ENCODE results near the gene ARHGAP40. TPM values are rescaled to one million over a fixed set of nuclear protein-coding genes. Genes with fewer than 3 reads are reported as not detected.
A peak's percentile ranks its signal among the peaks of the same experiment; 100 is the strongest.

Gene ARHGAP40
- total and polyA plus RNA-seq, 2 experiments from 2014 or later = 0.21 TPM; not detected in 1

DNA sequence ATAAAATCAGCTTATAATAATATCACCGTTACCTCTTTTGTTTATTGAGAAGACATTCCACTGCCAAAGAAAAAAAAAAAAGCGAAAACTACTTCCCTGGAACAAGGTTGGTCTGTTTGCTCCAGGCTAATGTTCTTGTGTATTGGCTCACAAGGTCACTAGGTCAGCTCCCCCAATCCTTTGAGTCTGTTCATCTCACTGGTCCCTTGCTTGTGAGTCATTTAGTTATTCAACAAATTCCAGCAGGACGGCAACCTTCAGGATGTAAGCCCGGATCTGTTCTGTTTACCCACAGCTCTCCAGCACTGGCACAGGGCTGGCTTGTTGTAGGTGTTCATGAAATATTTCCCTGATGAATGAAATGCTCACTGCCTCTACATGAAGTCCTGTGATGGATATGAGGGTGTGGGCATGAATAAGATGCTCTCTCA, 3.3 kb downstream of the ARHGAP40 start:
- no peak overlapping the region for H3K4me3 ChIP-seq
- H3K79me2 ChIP-seq (replicated peaks; ENCODE audit: insufficient read depth) = no peaks in the 10 kb centered on the region
- no peaks in the 10 kb centered on the region for H3K36me3 ChIP-seq (ENCODE audit: insufficient read depth)
- H3K4me1 ChIP-seq (ENCODE audit: insufficient read depth) = peaks cover 18% of the 10 kb centered on the region
- Mint-ChIP-seq H3K4me3 (no peak overlapping the region), H3K27ac (no peak overlapping the region), H3K4me1 (peaks cover 32% of the 10 kb centered on the region), H3K9me3 (no peaks in the 10 kb centered on the region), H3K36me3 (ENCODE audit: low read depth) (no peaks in the 10 kb centered on the region), H3K27me3 (ENCODE audit: insufficient read depth, low read depth, poor library complexity) (peaks cover 3% of the 10 kb centered on the region)
- H3K9me2 ChIP-seq (ENCODE audit: insufficient read depth) = no peaks in the 10 kb centered on the region
- no peak for TF ChIP-seq CREB1 (CRISPR knock-in tag; IDR thresholded peaks at IDR 0.05; ENCODE audit: low read depth)
- no peak for TF ChIP-seq STAT1 (IDR thresholded peaks at IDR 0.05; ENCODE audit: unreplicated experiment)
- TF ChIP-seq, protein P1, sequence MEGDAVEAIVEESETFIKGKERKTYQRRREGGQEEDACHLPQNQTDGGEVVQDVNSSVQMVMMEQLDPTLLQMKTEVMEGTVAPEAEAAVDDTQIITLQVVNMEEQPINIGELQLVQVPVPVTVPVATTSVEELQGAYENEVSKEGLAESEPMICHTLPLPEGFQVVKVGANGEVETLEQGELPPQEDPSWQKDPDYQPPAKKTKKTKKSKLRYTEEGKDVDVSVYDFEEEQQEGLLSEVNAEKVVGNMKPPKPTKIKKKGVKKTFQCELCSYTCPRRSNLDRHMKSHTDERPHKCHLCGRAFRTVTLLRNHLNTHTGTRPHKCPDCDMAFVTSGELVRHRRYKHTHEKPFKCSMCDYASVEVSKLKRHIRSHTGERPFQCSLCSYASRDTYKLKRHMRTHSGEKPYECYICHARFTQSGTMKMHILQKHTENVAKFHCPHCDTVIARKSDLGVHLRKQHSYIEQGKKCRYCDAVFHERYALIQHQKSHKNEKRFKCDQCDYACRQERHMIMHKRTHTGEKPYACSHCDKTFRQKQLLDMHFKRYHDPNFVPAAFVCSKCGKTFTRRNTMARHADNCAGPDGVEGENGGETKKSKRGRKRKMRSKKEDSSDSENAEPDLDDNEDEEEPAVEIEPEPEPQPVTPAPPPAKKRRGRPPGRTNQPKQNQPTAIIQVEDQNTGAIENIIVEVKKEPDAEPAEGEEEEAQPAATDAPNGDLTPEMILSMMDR (conservative IDR thresholded peaks at IDR 0.05; ENCODE audit: low read depth in 2 of 2) = no peak
- TF ChIP-seq, protein P2, sequence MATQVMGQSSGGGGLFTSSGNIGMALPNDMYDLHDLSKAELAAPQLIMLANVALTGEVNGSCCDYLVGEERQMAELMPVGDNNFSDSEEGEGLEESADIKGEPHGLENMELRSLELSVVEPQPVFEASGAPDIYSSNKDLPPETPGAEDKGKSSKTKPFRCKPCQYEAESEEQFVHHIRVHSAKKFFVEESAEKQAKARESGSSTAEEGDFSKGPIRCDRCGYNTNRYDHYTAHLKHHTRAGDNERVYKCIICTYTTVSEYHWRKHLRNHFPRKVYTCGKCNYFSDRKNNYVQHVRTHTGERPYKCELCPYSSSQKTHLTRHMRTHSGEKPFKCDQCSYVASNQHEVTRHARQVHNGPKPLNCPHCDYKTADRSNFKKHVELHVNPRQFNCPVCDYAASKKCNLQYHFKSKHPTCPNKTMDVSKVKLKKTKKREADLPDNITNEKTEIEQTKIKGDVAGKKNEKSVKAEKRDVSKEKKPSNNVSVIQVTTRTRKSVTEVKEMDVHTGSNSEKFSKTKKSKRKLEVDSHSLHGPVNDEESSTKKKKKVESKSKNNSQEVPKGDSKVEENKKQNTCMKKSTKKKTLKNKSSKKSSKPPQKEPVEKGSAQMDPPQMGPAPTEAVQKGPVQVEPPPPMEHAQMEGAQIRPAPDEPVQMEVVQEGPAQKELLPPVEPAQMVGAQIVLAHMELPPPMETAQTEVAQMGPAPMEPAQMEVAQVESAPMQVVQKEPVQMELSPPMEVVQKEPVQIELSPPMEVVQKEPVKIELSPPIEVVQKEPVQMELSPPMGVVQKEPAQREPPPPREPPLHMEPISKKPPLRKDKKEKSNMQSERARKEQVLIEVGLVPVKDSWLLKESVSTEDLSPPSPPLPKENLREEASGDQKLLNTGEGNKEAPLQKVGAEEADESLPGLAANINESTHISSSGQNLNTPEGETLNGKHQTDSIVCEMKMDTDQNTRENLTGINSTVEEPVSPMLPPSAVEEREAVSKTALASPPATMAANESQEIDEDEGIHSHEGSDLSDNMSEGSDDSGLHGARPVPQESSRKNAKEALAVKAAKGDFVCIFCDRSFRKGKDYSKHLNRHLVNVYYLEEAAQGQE (IDR thresholded peaks at IDR 0.05; ENCODE audit: unreplicated experiment) = no peak
- TF ChIP-seq EZH2 (IDR thresholded peaks at IDR 0.05; ENCODE audit: low read depth, unreplicated experiment) = no peak
- no peak for TF ChIP-seq ZNF331 (CRISPR knock-in tag; IDR thresholded peaks at IDR 0.05; ENCODE audit: low read depth)
- no peak for TF ChIP-seq NANOG (IDR thresholded peaks at IDR 0.05; ENCODE audit: borderline replicate concordance)
- no peak for TF ChIP-seq JUNB (IDR thresholded peaks at IDR 0.05; ENCODE audit: unreplicated experiment)
- TF ChIP-seq, protein P3, sequence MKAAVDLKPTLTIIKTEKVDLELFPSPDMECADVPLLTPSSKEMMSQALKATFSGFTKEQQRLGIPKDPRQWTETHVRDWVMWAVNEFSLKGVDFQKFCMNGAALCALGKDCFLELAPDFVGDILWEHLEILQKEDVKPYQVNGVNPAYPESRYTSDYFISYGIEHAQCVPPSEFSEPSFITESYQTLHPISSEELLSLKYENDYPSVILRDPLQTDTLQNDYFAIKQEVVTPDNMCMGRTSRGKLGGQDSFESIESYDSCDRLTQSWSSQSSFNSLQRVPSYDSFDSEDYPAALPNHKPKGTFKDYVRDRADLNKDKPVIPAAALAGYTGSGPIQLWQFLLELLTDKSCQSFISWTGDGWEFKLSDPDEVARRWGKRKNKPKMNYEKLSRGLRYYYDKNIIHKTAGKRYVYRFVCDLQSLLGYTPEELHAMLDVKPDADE (IDR thresholded peaks at IDR 0.05) = no peak
- no peak for ATAC-seq
- H3K27me3 ChIP-seq (ENCODE audit: insufficient read depth) = peaks cover 22% of the 10 kb centered on the region
- H3K4me2 ChIP-seq = no peak overlapping the region
- no peaks in the 10 kb centered on the region for H4K20me1 ChIP-seq (replicated peaks; ENCODE audit: insufficient read depth)
- no peaks in the 10 kb centered on the region for H3F3A ChIP-seq (replicated peaks; ENCODE audit: low read depth)
- no peak for DNase-seq (ENCODE audit: low spot score)
- H3K27ac ChIP-seq (ENCODE audit: low read depth) = no peak overlapping the region
- H2AFZ ChIP-seq = no peak overlapping the region

DNA sequence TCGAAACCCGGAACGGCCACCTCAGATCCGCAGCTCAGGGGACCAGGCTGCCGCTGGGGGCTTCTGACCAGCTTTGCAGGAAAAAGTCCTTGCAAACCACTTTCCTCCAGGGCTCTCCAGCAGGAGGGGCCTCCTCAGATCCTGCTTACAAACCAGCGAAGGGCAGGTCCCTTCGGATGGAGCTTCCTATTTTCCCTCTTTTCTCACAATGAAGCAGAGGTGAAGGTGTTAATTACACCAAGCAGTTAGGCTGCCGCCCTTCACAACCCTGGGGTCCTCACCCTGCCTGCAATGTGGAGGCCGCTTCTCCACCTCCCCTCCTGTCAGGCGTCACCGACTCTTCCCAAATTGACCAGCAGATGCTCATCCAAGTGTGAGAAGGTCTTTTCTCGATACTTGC, 5.7 kb downstream of the ARHGAP40 start:
- Histone ChIP-seq H3K4me3 (no peak overlapping the region), H3K9me2 (ENCODE audit: insufficient read depth) (no peaks in the 10 kb centered on the region), H3K4me2 (no peak overlapping the region), H4K20me1 (replicated peaks; ENCODE audit: insufficient read depth) (no peaks in the 10 kb centered on the region), H3K36me3 (ENCODE audit: insufficient read depth) (no peaks in the 10 kb centered on the region), H2AFZ (peak overlapping the region; percentile 9; the same call in 1 of the 2 replicates), H3K4me1 (ENCODE audit: insufficient read depth) (peaks cover 9% of the 10 kb centered on the region), H3K27me3 (ENCODE audit: insufficient read depth) (peaks cover 8% of the 10 kb centered on the region), H3F3A (replicated peaks; ENCODE audit: low read depth) (no peaks in the 10 kb centered on the region), H3K79me2 (replicated peaks; ENCODE audit: insufficient read depth) (no peaks in the 10 kb centered on the region), H3K27ac (ENCODE audit: low read depth) (no peak overlapping the region)
- Mint-ChIP-seq H3K4me3 (no peak overlapping the region), H3K36me3 (ENCODE audit: low read depth) (no peaks in the 10 kb centered on the region), H3K9me3 (no peaks in the 10 kb centered on the region), H3K27ac (no peak overlapping the region), H3K27me3 (ENCODE audit: insufficient read depth, low read depth, poor library complexity) (no peaks in the 10 kb centered on the region), H3K4me1 (peaks cover 19% of the 10 kb centered on the region)
- DNase-seq (ENCODE audit: low spot score) = peak; percentile 27
- ATAC-seq = peak; percentile 39
- TF ChIP-seq STAT1 (IDR thresholded peaks at IDR 0.05; ENCODE audit: unreplicated experiment) (no peak), CREB1 (CRISPR knock-in tag; IDR thresholded peaks at IDR 0.05; ENCODE audit: low read depth) (no peak), NANOG (IDR thresholded peaks at IDR 0.05; ENCODE audit: borderline replicate concordance) (no peak), JUNB (IDR thresholded peaks at IDR 0.05; ENCODE audit: unreplicated experiment) (no peak), ZNF331 (CRISPR knock-in tag; IDR thresholded peaks at IDR 0.05; ENCODE audit: low read depth) (no peak)
- TF ChIP-seq, protein P3 (IDR thresholded peaks at IDR 0.05) = no peak
